Right cardiac atrium (tissue), 5 donors: Measurements from ENCODE around the gene ATP8B1. TPM values are rescaled to one million over a fixed set of nuclear protein-coding genes. Genes with fewer than 3 reads are reported as not detected.
A peak's percentile ranks its signal among the peaks of the same experiment; 100 is the strongest.

Experiments used
- ATAC-seq, 2 donors: fragments of 200-7000 bp; cut with Tn5 transposase; one replicate each; pipeline versions ENCODE4 v1.8.0 to v1.9.1; 2020; ENCODE audit warnings: moderate library complexity in 2 of 2, mild to moderate bottlenecking in 1 of 2
- DNase-seq, 3 donors: peaks; one replicate each; pipeline ENCODE4 v3.0.0-alpha.2; 2020
- H3K27ac ChIP-seq: one replicate; pipeline ENCODE4 v1.5.1; 2013; ENCODE audit warnings: mild to moderate bottlenecking, low read length, control low read depth, moderate library complexity
- H3K27me3 ChIP-seq: one replicate; pipeline ENCODE4 v1.6.1; 2013; ENCODE audit not compliant: control insufficient read depth, insufficient read depth
- H3K4me1 ChIP-seq: one replicate; pipeline ENCODE4 v1.6.1; 2013; ENCODE audit warnings: low read length; ENCODE audit not compliant: control insufficient read depth, insufficient read depth
- H3K4me3 ChIP-seq: one replicate; pipeline ENCODE4 v1.5.1; 2013; ENCODE audit warnings: low read length, control low read depth
- H3K9me3 ChIP-seq: one replicate; pipeline ENCODE4 v1.6.1; 2013; ENCODE audit warnings: low read length; ENCODE audit not compliant: control insufficient read depth
- whole genome bisulfite sequencing: extraction: QIAGEN DNeasy Blood & Tissue Kit; methylation state at CpG from one replicate; pipeline ENCODE4 v1.1.7; 2013; 5-methylcytosine and 5-hydroxymethylcytosine counted together
- intact Hi-C, 4 donors: fragments of 100-400 bp; cut with DNase I; formaldehyde crosslinking; loops; one replicate each; pipeline versions ENCODE4 v1.11.0 to v1.14.0; 2022 to 2023
- polyA plus RNA-seq: library from polyadenylated mRNA; stranded (reverse); fragments of 200-250 nt; gene quantifications from one replicate; pipeline ENCODE4 v1.2.3, GENCODE V29; 2013
- total RNA-seq, 4 donors: library from RNA; stranded (reverse); fragmentation: NEBNext Ultra II Directional; extraction: Animal tissue kit (Norgen Biotek cat#: 25700); gene quantifications; one replicate each; pipeline ENCODE4 v1.2.1, GENCODE V29; 2021
- donor health status: healthy with polysubstance abuse.
- donor health status: DM: no; HTN: yes; CAD: no.
- donor health status: DM: no; HTN: no; CAD: no.
- donor health status: DM: no; HTN: yes; CAD: no; lungs with severe emphysema.
- donor health status: DM: yes; HTN: yes; CAD: no.

The ATP8B1 gene
- total and polyA plus RNA-seq, 5 donors, result 2.6 to 11.5 (median 9.0) TPM

GRCh38 chr18:57635003-57635822, 167.9 kb downstream of the ATP8B1 start:
- Histone ChIP-seq H3K4me3 (no peak overlapping the region), H3K27ac (no peak overlapping the region), H3K4me1 (no peaks in the 10 kb centered on the region), H3K9me3 (no peaks in the 10 kb centered on the region), H3K27me3 (no peaks in the 10 kb centered on the region)
- 68% methylated on average over 4 of the region's 4 CpGs for WGBS
- no peak for DNase-seq
- intact Hi-C loops, result loop anchor here in 1 of 4 donors (10.0 kb wide), 1 partner anchor 170 kb away; the partner anchor contains the start of gene ATP8B1
- peak; percentile 32 to 52 for ATAC-seq

GRCh38 chr18:57631697-57632096, 171.4 kb downstream of the ATP8B1 start:
- Histone ChIP-seq H3K9me3 (no peaks in the 10 kb centered on the region), H3K4me1 (no peaks in the 10 kb centered on the region), H3K27ac (no peak overlapping the region), H3K4me3 (no peak overlapping the region), H3K27me3 (no peaks in the 10 kb centered on the region)
- WGBS, result 65% methylated on average over 2 of the region's 2 CpGs
- ATAC-seq, result peak; percentile 44 to 64
- intact Hi-C loops, result loop anchor here in 1 of 4 donors (10.0 kb wide), 1 partner anchor 173 kb away; the partner anchor contains the start of gene ATP8B1
- DNase-seq, result no peak

GRCh38 chr18:57630754-57631595, 172.1 kb downstream of the ATP8B1 start:
- intact Hi-C loops, result loop anchor here in 1 of 4 donors (10.0 kb wide), 1 partner anchor 174 kb away; the partner anchor contains the start of gene ATP8B1
- Histone ChIP-seq H3K4me1 (no peaks in the 10 kb centered on the region), H3K27ac (no peak overlapping the region)

GRCh38 chr18:57630002-57630753, 172.9 kb downstream of the ATP8B1 start:
- intact Hi-C loops, result loop anchor here in 1 of 4 donors (10.0 kb wide), 1 partner anchor 175 kb away; the partner anchor contains the start of gene ATP8B1
- WGBS, result 3% methylated on average over 52 of the region's 52 CpGs
- ATAC-seq, result peak; percentile 96 to 97

More at GRCh38 chr18:57630754-57631595, 172.1 kb downstream of the ATP8B1 start:
- peak overlapping the region; percentile 66 for H3K4me3 ChIP-seq
- no peaks in the 10 kb centered on the region for H3K9me3 ChIP-seq
- 56% methylated on average over 13 of the region's 13 CpGs for WGBS
- no peaks in the 10 kb centered on the region for H3K27me3 ChIP-seq
- no peak for DNase-seq
- ATAC-seq, result peak; percentile 3 to 5

GRCh38 chr18:57629422-57629821, 173.7 kb downstream of the ATP8B1 start:
- Histone ChIP-seq H3K4me3 (peak overlapping the region; percentile 66), H3K27me3 (no peaks in the 10 kb centered on the region), H3K27ac (no peak overlapping the region), H3K4me1 (no peaks in the 10 kb centered on the region), H3K9me3 (no peaks in the 10 kb centered on the region)
- intact Hi-C loops, result no loop called here
- peak in 1 of 2 donors; percentile 1 for ATAC-seq
- DNase-seq, result no peak
- WGBS, result 95% methylated on average over 9 of the region's 9 CpGs

More at GRCh38 chr18:57630002-57630753, 172.9 kb downstream of the ATP8B1 start:
- H3K4me1 ChIP-seq, result no peaks in the 10 kb centered on the region
- peak overlapping the region; percentile 66 for H3K4me3 ChIP-seq
- peak overlapping the region; percentile 54 for H3K27ac ChIP-seq
- no peaks in the 10 kb centered on the region for H3K9me3 ChIP-seq
- DNase-seq, result peak; percentile 98 to 99 (median 99)
- H3K27me3 ChIP-seq, result no peaks in the 10 kb centered on the region

GRCh38 chr18:57627488-57627887, 175.6 kb downstream of the ATP8B1 start:
- H3K4me3 ChIP-seq, result no peak overlapping the region
- no peaks in the 10 kb centered on the region for H3K9me3 ChIP-seq
- intact Hi-C loops, result no loop called here
- no peak overlapping the region for H3K27ac ChIP-seq
- DNase-seq (no peak), ATAC-seq (no peak)
- no peaks in the 10 kb centered on the region for H3K27me3 ChIP-seq
- H3K4me1 ChIP-seq, result no peaks in the 10 kb centered on the region
- WGBS, result 80% methylated on average over 5 of the region's 5 CpGs

- Histone ChIP-seq H3K27me3 (no peaks in the 10 kb centered on the region), H3K4me3 (no peak overlapping the region), H3K27ac (no peak overlapping the region), H3K4me1 (no peaks in the 10 kb centered on the region), H3K9me3 (no peaks in the 10 kb centered on the region)
- DNase-seq (no peak), ATAC-seq (no peak)
- WGBS, result 83% methylated on average over 4 of the region's 4 CpGs
- intact Hi-C loops, result no loop called here
These were observed 178.1 kb downstream of the ATP8B1 start for GRCh38 chr18:57624988-57625387.

GRCh38 chr18:57621246-57621604, 181.9 kb downstream of the ATP8B1 start:
- peak overlapping the region; percentile 66 for H3K4me3 ChIP-seq
- intact Hi-C loops, result no loop called here
- H3K4me1 ChIP-seq, result no peaks in the 10 kb centered on the region
- DNase-seq, result peak in 1 of 3 donors; percentile 26
- no peaks in the 10 kb centered on the region for H3K9me3 ChIP-seq
- peak overlapping the region; percentile 83 for H3K27ac ChIP-seq
- peak; percentile 40 to 52 for ATAC-seq
- H3K27me3 ChIP-seq, result no peaks in the 10 kb centered on the region
- under 1% methylated on average over 20 of the region's 20 CpGs for WGBS

GRCh38 chr18:57619876-57620275, 183.2 kb downstream of the ATP8B1 start:
- Histone ChIP-seq H3K4me1 (no peaks in the 10 kb centered on the region), H3K27ac (no peak overlapping the region), H3K4me3 (no peak overlapping the region), H3K27me3 (no peaks in the 10 kb centered on the region), H3K9me3 (no peaks in the 10 kb centered on the region)
- DNase-seq (no peak), ATAC-seq (no peak)
- 92% methylated on average over 3 of the region's 3 CpGs for WGBS
- intact Hi-C loops, result no loop called here

GRCh38 chr18:57618910-57619309, 184.2 kb downstream of the ATP8B1 start:
- no peak for ATAC-seq
- no peak for DNase-seq
- intact Hi-C loops, result no loop called here
- H3K4me1 ChIP-seq, result no peaks in the 10 kb centered on the region
- no peaks in the 10 kb centered on the region for H3K9me3 ChIP-seq
- WGBS, result 73% methylated on average over 3 of the region's 3 CpGs
- no peak overlapping the region for H3K27ac ChIP-seq
- no peaks in the 10 kb centered on the region for H3K27me3 ChIP-seq
- H3K4me3 ChIP-seq, result no peak overlapping the region
